K562 (cell line): ENCODE results near the gene RBMX. TPM values are rescaled to one million over a fixed set of nuclear protein-coding genes. Genes with fewer than 3 reads are reported as not detected.

Source experiments
- AFF1 ChIP-seq, 2 experiments: fragments of 450-650 bp; IDR thresholded peaks; 2 replicates each; pipeline ENCODE4 v1.6.1; 2018; ENCODE audit warnings: mild to moderate bottlenecking in 2 of 2, low read depth in 1 of 2; ENCODE audit not compliant: partially characterized antibody in 2 of 2
- NBN ChIP-seq: fragments of 450-650 bp; IDR thresholded peaks from 2 replicates; pipeline ENCODE4 v1.6.1; 2016; ENCODE audit warnings: low read depth, mild to moderate bottlenecking
- NONO ChIP-seq, 2 experiments: fragments of 200-400 bp in 1 of 2; fragments of 450-650 bp in 1 of 2; formaldehyde crosslinking in 1 of 2; IDR thresholded peaks; 2 replicates each; pipeline ENCODE4 v1.6.1; 2017; ENCODE audit warnings: low read depth in 2 of 2, mild to moderate bottlenecking in 2 of 2, moderate library complexity in 2 of 2, low read length in 1 of 2
- POLR2A ChIP-seq: fragments of 450-650 bp; conservative IDR thresholded peaks from 2 replicates; pipeline ENCODE4 v1.6.1; 2016
- SMARCE1 ChIP-seq: fragments of 450-650 bp; IDR thresholded peaks from 2 replicates; pipeline ENCODE4 v1.7.1; 2016; ENCODE audit warnings: mild to moderate bottlenecking
- TAF15 ChIP-seq: fragments of 200-400 bp; formaldehyde crosslinking; IDR thresholded peaks from 2 replicates; pipeline ENCODE4 v1.6.1; 2017; ENCODE audit warnings: mild to moderate bottlenecking, low read depth, low read length, moderate library complexity
- ZNF134 ChIP-seq: fragments of 250-450 bp; sonication (Bioruptor Pico); conservative IDR thresholded peaks from 2 replicates; pipeline ENCODE4 v1.4.0; 2020
- ZNF232 ChIP-seq: sonication (generic); formaldehyde crosslinking; IDR thresholded peaks from 2 replicates; pipeline ENCODE4 v1.8.0; 2022; ENCODE audit warnings: mild to moderate bottlenecking, missing genetic modification reagents
- ZNF518B ChIP-seq: fragments of 250-450 bp; sonication (Bioruptor Pico); IDR thresholded peaks from 2 replicates; pipeline ENCODE4 v1.5.0; 2021; ENCODE audit warnings: mild to moderate bottlenecking, moderate library complexity
- polyA plus RNA-seq, 8 experiments: library from polyadenylated mRNA; depleted of rRNA in 4 of 8; stranded (reverse) in 5 of 8; unstranded in 3 of 8; fragments of >200 nt; fragmentation: Nextera tagmentation in 2 of 8; fragmentation: Illumina TruSeq in 1 of 8; extraction: Ambion mirVana in 2 of 8; extraction: Trizol in 1 of 8; gene quantifications; 2 replicates each; pipeline versions ENCODE4 v1.2.1 to v1.2.3, GENCODE V29; 2011 to 2014; ENCODE audit warnings: inconsistent platforms in 1 of 8, missing spikeins in 1 of 8
- total RNA-seq, 7 experiments: library from RNA; depleted of rRNA in 6 of 7; stranded (reverse); fragments of >200 nt in 6 of 7; fragmentation: Illumina TruSeq in 2 of 7; extraction: Trizol in 2 of 7; gene quantifications; 2 replicates each; pipeline versions ENCODE4 v1.2.1 to v1.2.3, GENCODE V29; 2011 to 2021; ENCODE audit warnings: low replicate concordance in 1 of 7
- TF ChIP-seq, protein P1 (sequence below), 2 experiments: fragments of 450-650 bp; formaldehyde crosslinking in 1 of 2; IDR thresholded peaks; 2 replicates each; pipeline versions ENCODE4 v1.4.0 to v1.6.1; 2014 to 2020; ENCODE audit warnings: mild to moderate bottlenecking in 2 of 2, borderline replicate concordance in 1 of 2, low read depth in 1 of 2

RBMX gene
- total and polyA plus RNA-seq, 9 of the 15 experiments (the other 6 are each of a cell fraction or from before 2014, with no cell fraction given), result 405 to 671 (median 540) TPM

GRCh38 chrX:136880452-136881013 lies at the start of gene RBMX (continued):
- TF ChIP-seq, protein P1, sequence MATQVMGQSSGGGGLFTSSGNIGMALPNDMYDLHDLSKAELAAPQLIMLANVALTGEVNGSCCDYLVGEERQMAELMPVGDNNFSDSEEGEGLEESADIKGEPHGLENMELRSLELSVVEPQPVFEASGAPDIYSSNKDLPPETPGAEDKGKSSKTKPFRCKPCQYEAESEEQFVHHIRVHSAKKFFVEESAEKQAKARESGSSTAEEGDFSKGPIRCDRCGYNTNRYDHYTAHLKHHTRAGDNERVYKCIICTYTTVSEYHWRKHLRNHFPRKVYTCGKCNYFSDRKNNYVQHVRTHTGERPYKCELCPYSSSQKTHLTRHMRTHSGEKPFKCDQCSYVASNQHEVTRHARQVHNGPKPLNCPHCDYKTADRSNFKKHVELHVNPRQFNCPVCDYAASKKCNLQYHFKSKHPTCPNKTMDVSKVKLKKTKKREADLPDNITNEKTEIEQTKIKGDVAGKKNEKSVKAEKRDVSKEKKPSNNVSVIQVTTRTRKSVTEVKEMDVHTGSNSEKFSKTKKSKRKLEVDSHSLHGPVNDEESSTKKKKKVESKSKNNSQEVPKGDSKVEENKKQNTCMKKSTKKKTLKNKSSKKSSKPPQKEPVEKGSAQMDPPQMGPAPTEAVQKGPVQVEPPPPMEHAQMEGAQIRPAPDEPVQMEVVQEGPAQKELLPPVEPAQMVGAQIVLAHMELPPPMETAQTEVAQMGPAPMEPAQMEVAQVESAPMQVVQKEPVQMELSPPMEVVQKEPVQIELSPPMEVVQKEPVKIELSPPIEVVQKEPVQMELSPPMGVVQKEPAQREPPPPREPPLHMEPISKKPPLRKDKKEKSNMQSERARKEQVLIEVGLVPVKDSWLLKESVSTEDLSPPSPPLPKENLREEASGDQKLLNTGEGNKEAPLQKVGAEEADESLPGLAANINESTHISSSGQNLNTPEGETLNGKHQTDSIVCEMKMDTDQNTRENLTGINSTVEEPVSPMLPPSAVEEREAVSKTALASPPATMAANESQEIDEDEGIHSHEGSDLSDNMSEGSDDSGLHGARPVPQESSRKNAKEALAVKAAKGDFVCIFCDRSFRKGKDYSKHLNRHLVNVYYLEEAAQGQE (IDR thresholded peaks at IDR 0.05; ENCODE audit: borderline replicate concordance), result no peak
- TF ChIP-seq, protein P1 (CRISPR knock-in tag; IDR thresholded peaks at IDR 0.05; ENCODE audit: low read depth), result no peak
- no peak for TF ChIP-seq NBN
- TF ChIP-seq ZNF518B (CRISPR knock-in tag), result no peak
- peak; percentile 55 to 84 for TF ChIP-seq AFF1 (IDR thresholded peaks at IDR 0.05; ENCODE audit: low read depth in 1 of 2, partially characterized antibody in 2 of 2)
- peak; percentile 100 for TF ChIP-seq POLR2A
- TF ChIP-seq NONO (IDR thresholded peaks at IDR 0.05; ENCODE audit: low read depth in 2 of 2, low read length in 1 of 2), result peak in 1 of 2 experiments; percentile 84; a peak in 2 of 4 replicates
- TF ChIP-seq SMARCE1, result no peak
- no peak for TF ChIP-seq TAF15
- TF ChIP-seq ZNF134, result no peak
- no peak for TF ChIP-seq ZNF232 (CRISPR knock-in tag)
